ENCODE results near the gene FNDC3A. TPM values are rescaled to one million over a fixed set of nuclear protein-coding genes. Genes with fewer than 3 reads are reported as not detected.

The FNDC3A gene
- total RNA-seq, 1 donor from 2014 or later = 41.8 TPM

GRCh38 chr13:49030213-49030612 is 54.5 kb downstream of the FNDC3A start:
- Histone ChIP-seq H3K4me1 (ENCODE audit: control insufficient read depth in 3 of 3, insufficient read depth in 3 of 3, low read length in 3 of 3) (no peaks in the 10 kb centered on the region), H3K27ac (ENCODE audit: low read depth, low read length) (no peak overlapping the region), H3K9me3 (ENCODE audit: control insufficient read depth in 3 of 3, low read length in 3 of 3) (no peaks in the 10 kb centered on the region), H3K36me3 (ENCODE audit: control insufficient read depth in 3 of 3, insufficient read depth in 3 of 3, low read length in 3 of 3) (no peaks in the 10 kb centered on the region), H3K9ac (ENCODE audit: low read depth in 1 of 3, low read length in 3 of 3) (no peak overlapping the region), H3K27me3 (ENCODE audit: control insufficient read depth in 3 of 3, insufficient read depth in 3 of 3, low read length in 3 of 3) (no peaks in the 10 kb centered on the region), H3K4me3 (ENCODE audit: low read length in 3 of 3) (no peak overlapping the region)

GRCh38 chr13:49040872-49041271 is 65.2 kb downstream of the FNDC3A start:
- Histone ChIP-seq H3K27ac (ENCODE audit: low read depth, low read length) (no peak overlapping the region), H3K4me3 (ENCODE audit: low read length in 3 of 3) (no peak overlapping the region), H3K4me1 (ENCODE audit: control insufficient read depth in 3 of 3, insufficient read depth in 3 of 3, low read length in 3 of 3) (no peaks in the 10 kb centered on the region), H3K36me3 (ENCODE audit: control insufficient read depth in 3 of 3, insufficient read depth in 3 of 3, low read length in 3 of 3) (peaks cover 0 to 3% (median 0%) of the 10 kb centered on the region in 3 donors), H3K9me3 (ENCODE audit: control insufficient read depth in 3 of 3, low read length in 3 of 3) (no peaks in the 10 kb centered on the region), H3K9ac (ENCODE audit: low read depth in 1 of 3, low read length in 3 of 3) (no peak overlapping the region), H3K27me3 (ENCODE audit: control insufficient read depth in 3 of 3, insufficient read depth in 3 of 3, low read length in 3 of 3) (no peaks in the 10 kb centered on the region)

GRCh38 chr13:49042476-49042875 is 66.8 kb downstream of the FNDC3A start:
- Histone ChIP-seq H3K4me3 (ENCODE audit: low read length in 3 of 3) (no peak overlapping the region), H3K36me3 (ENCODE audit: control insufficient read depth in 3 of 3, insufficient read depth in 3 of 3, low read length in 3 of 3) (peaks cover 0 to 3% (median 0%) of the 10 kb centered on the region in 3 donors), H3K9me3 (ENCODE audit: control insufficient read depth in 3 of 3, low read length in 3 of 3) (no peaks in the 10 kb centered on the region), H3K27ac (ENCODE audit: low read depth, low read length) (no peak overlapping the region), H3K9ac (ENCODE audit: low read depth in 1 of 3, low read length in 3 of 3) (no peak overlapping the region), H3K27me3 (ENCODE audit: control insufficient read depth in 3 of 3, insufficient read depth in 3 of 3, low read length in 3 of 3) (no peaks in the 10 kb centered on the region), H3K4me1 (ENCODE audit: control insufficient read depth in 3 of 3, insufficient read depth in 3 of 3, low read length in 3 of 3) (no peaks in the 10 kb centered on the region)

GRCh38 chr13:49044008-49044407 is 68.3 kb downstream of the FNDC3A start:
- Histone ChIP-seq H3K9me3 (ENCODE audit: control insufficient read depth in 3 of 3, low read length in 3 of 3) (no peaks in the 10 kb centered on the region), H3K27ac (ENCODE audit: low read depth, low read length) (no peak overlapping the region), H3K27me3 (ENCODE audit: control insufficient read depth in 3 of 3, insufficient read depth in 3 of 3, low read length in 3 of 3) (no peaks in the 10 kb centered on the region), H3K4me1 (ENCODE audit: control insufficient read depth in 3 of 3, insufficient read depth in 3 of 3, low read length in 3 of 3) (no peaks in the 10 kb centered on the region), H3K9ac (ENCODE audit: low read depth in 1 of 3, low read length in 3 of 3) (no peak overlapping the region), H3K36me3 (ENCODE audit: control insufficient read depth in 3 of 3, insufficient read depth in 3 of 3, low read length in 3 of 3) (peaks cover 0 to 3% (median 0%) of the 10 kb centered on the region in 3 donors), H3K4me3 (ENCODE audit: low read length in 3 of 3) (no peak overlapping the region)

- Histone ChIP-seq H3K36me3 (ENCODE audit: control insufficient read depth in 3 of 3, insufficient read depth in 3 of 3, low read length in 3 of 3) (peaks cover 0 to 3% (median 0%) of the 10 kb centered on the region in 3 donors), H3K27me3 (ENCODE audit: control insufficient read depth in 3 of 3, insufficient read depth in 3 of 3, low read length in 3 of 3) (no peaks in the 10 kb centered on the region), H3K9me3 (ENCODE audit: control insufficient read depth in 3 of 3, low read length in 3 of 3) (no peaks in the 10 kb centered on the region), H3K4me3 (ENCODE audit: low read length in 3 of 3) (no peak overlapping the region), H3K4me1 (ENCODE audit: control insufficient read depth in 3 of 3, insufficient read depth in 3 of 3, low read length in 3 of 3) (no peaks in the 10 kb centered on the region), H3K27ac (ENCODE audit: low read depth, low read length) (no peak overlapping the region), H3K9ac (ENCODE audit: low read depth in 1 of 3, low read length in 3 of 3) (no peak overlapping the region)
Measured at GRCh38 chr13:49044836-49045235, 69.1 kb downstream of the FNDC3A start.

GRCh38 chr13:49046002-49046401 is 70.3 kb downstream of the FNDC3A start:
- no peaks in the 10 kb centered on the region for H3K9me3 ChIP-seq (ENCODE audit: control insufficient read depth in 3 of 3, low read length in 3 of 3)
- no peak overlapping the region for H3K9ac ChIP-seq (ENCODE audit: low read depth in 1 of 3, low read length in 3 of 3)

GRCh38 chr13:49046519-49046918 is 70.8 kb downstream of the FNDC3A start:
- no peaks in the 10 kb centered on the region for H3K4me1 ChIP-seq (ENCODE audit: control insufficient read depth in 3 of 3, insufficient read depth in 3 of 3, low read length in 3 of 3)
- H3K9me3 ChIP-seq (ENCODE audit: control insufficient read depth in 3 of 3, low read length in 3 of 3) = no peaks in the 10 kb centered on the region
- no peak overlapping the region for H3K4me3 ChIP-seq (ENCODE audit: low read length in 3 of 3)
- no peaks in the 10 kb centered on the region for H3K27me3 ChIP-seq (ENCODE audit: control insufficient read depth in 3 of 3, insufficient read depth in 3 of 3, low read length in 3 of 3)
- peaks cover 0 to 3% (median 0%) of the 10 kb centered on the region in 3 donors for H3K36me3 ChIP-seq (ENCODE audit: control insufficient read depth in 3 of 3, insufficient read depth in 3 of 3, low read length in 3 of 3)
- H3K27ac ChIP-seq (ENCODE audit: low read depth, low read length) = no peak overlapping the region
- H3K9ac ChIP-seq (ENCODE audit: low read depth in 1 of 3, low read length in 3 of 3) = no peak overlapping the region

More at GRCh38 chr13:49046002-49046401, 70.3 kb downstream of the FNDC3A start:
- Histone ChIP-seq H3K27me3 (ENCODE audit: control insufficient read depth in 3 of 3, insufficient read depth in 3 of 3, low read length in 3 of 3) (no peaks in the 10 kb centered on the region), H3K4me3 (ENCODE audit: low read length in 3 of 3) (no peak overlapping the region), H3K27ac (ENCODE audit: low read depth, low read length) (no peak overlapping the region), H3K4me1 (ENCODE audit: control insufficient read depth in 3 of 3, insufficient read depth in 3 of 3, low read length in 3 of 3) (no peaks in the 10 kb centered on the region), H3K36me3 (ENCODE audit: control insufficient read depth in 3 of 3, insufficient read depth in 3 of 3, low read length in 3 of 3) (peaks cover 0 to 3% (median 0%) of the 10 kb centered on the region in 3 donors)

GRCh38 chr13:49052813-49053212 is 77.1 kb downstream of the FNDC3A start:
- Histone ChIP-seq H3K9ac (ENCODE audit: low read depth in 1 of 3, low read length in 3 of 3) (no peak overlapping the region), H3K27me3 (ENCODE audit: control insufficient read depth in 3 of 3, insufficient read depth in 3 of 3, low read length in 3 of 3) (no peaks in the 10 kb centered on the region), H3K4me1 (ENCODE audit: control insufficient read depth in 3 of 3, insufficient read depth in 3 of 3, low read length in 3 of 3) (no peaks in the 10 kb centered on the region), H3K9me3 (ENCODE audit: control insufficient read depth in 3 of 3, low read length in 3 of 3) (no peaks in the 10 kb centered on the region), H3K36me3 (ENCODE audit: control insufficient read depth in 3 of 3, insufficient read depth in 3 of 3, low read length in 3 of 3) (no peaks in the 10 kb centered on the region), H3K27ac (ENCODE audit: low read depth, low read length) (no peak overlapping the region), H3K4me3 (ENCODE audit: low read length in 3 of 3) (no peak overlapping the region)

- Histone ChIP-seq H3K4me1 (ENCODE audit: control insufficient read depth in 3 of 3, insufficient read depth in 3 of 3, low read length in 3 of 3) (no peaks in the 10 kb centered on the region), H3K9ac (ENCODE audit: low read depth in 1 of 3, low read length in 3 of 3) (no peak overlapping the region), H3K27ac (ENCODE audit: low read depth, low read length) (no peak overlapping the region), H3K36me3 (ENCODE audit: control insufficient read depth in 3 of 3, insufficient read depth in 3 of 3, low read length in 3 of 3) (no peaks in the 10 kb centered on the region), H3K27me3 (ENCODE audit: control insufficient read depth in 3 of 3, insufficient read depth in 3 of 3, low read length in 3 of 3) (no peaks in the 10 kb centered on the region), H3K4me3 (ENCODE audit: low read length in 3 of 3) (no peak overlapping the region), H3K9me3 (ENCODE audit: control insufficient read depth in 3 of 3, low read length in 3 of 3) (no peaks in the 10 kb centered on the region)
Measured at GRCh38 chr13:49053215-49053614, 77.5 kb downstream of the FNDC3A start.

- Histone ChIP-seq H3K9ac (ENCODE audit: low read depth in 1 of 3, low read length in 3 of 3) (no peak overlapping the region), H3K4me3 (ENCODE audit: low read length in 3 of 3) (no peak overlapping the region), H3K27me3 (ENCODE audit: control insufficient read depth in 3 of 3, insufficient read depth in 3 of 3, low read length in 3 of 3) (no peaks in the 10 kb centered on the region), H3K36me3 (ENCODE audit: control insufficient read depth in 3 of 3, insufficient read depth in 3 of 3, low read length in 3 of 3) (peaks cover 0 to 1% (median 0%) of the 10 kb centered on the region in 3 donors), H3K9me3 (ENCODE audit: control insufficient read depth in 3 of 3, low read length in 3 of 3) (no peaks in the 10 kb centered on the region), H3K27ac (ENCODE audit: low read depth, low read length) (no peak overlapping the region), H3K4me1 (ENCODE audit: control insufficient read depth in 3 of 3, insufficient read depth in 3 of 3, low read length in 3 of 3) (no peaks in the 10 kb centered on the region)
Measured at GRCh38 chr13:49053906-49054305, 78.2 kb downstream of the FNDC3A start.

GRCh38 chr13:49055021-49055420 is 79.3 kb downstream of the FNDC3A start:
- Histone ChIP-seq H3K27ac (ENCODE audit: low read depth, low read length) (no peak overlapping the region), H3K27me3 (ENCODE audit: control insufficient read depth in 3 of 3, insufficient read depth in 3 of 3, low read length in 3 of 3) (no peaks in the 10 kb centered on the region), H3K9me3 (ENCODE audit: control insufficient read depth in 3 of 3, low read length in 3 of 3) (no peaks in the 10 kb centered on the region), H3K4me1 (ENCODE audit: control insufficient read depth in 3 of 3, insufficient read depth in 3 of 3, low read length in 3 of 3) (no peaks in the 10 kb centered on the region), H3K4me3 (ENCODE audit: low read length in 3 of 3) (no peak overlapping the region), H3K9ac (ENCODE audit: low read depth in 1 of 3, low read length in 3 of 3) (no peak overlapping the region), H3K36me3 (ENCODE audit: control insufficient read depth in 3 of 3, insufficient read depth in 3 of 3, low read length in 3 of 3) (peaks cover 0 to 1% (median 0%) of the 10 kb centered on the region in 3 donors)

Measured in skeletal muscle tissue (tissue), 4 donors.